Esophagus mucosa (tissue), 1 donor: ENCODE data around the gene ABCD3. TPM values are rescaled to one million over a fixed set of nuclear protein-coding genes. Genes with fewer than 3 reads are reported as not detected.
A peak's percentile ranks its signal among the peaks of the same experiment; 100 is the strongest.

Experiments
- ATAC-seq: fragments of 200-7000 bp; cut with Tn5 transposase; one replicate; pipeline ENCODE4 v1.9.1; 2020
- total RNA-seq: library from RNA; stranded (reverse); gene quantifications from one replicate; pipeline ENCODE4 v1.2.4, GENCODE V29; 2023
- donor health status: DM: yes; HTN: yes; CAD: no.

ABCD3 gene
- total RNA-seq, 1 donor from 2014 or later: 30.3 TPM

DNA sequence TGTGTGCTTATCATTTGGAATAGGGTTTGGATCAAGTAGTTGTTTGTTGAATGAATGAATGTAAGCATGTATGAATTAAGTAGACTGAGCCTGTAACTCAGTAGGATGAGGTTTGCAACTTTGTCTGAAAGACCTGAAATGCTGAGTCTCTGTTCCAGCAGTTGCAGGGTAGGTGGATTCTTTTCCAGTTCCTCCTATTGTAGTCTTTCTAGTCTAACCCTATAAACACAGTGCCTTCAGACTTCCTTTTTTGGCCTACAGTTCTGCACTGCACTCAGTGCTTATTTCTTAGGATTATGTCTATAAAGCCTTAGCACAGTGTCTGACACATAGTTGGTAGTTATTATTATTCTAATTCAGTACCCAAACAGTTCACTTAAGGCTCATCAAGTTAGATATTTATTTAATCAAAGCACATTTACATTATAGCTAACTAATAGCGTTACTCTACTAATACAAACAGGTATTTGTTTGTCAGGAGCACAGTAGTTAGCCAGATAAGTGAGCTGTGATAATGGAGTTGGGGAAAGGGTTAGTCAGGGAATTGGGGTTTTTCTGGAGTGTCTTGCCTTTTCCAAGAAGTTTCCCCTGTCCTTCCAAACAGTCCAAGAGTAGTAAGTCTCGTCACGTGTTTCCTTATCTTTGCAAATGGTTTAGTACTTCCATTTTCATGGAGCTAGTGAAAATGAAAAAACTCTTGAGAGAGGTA lies 45.0 kb downstream of the ABCD3 start:
- ATAC-seq: no peak

DNA sequence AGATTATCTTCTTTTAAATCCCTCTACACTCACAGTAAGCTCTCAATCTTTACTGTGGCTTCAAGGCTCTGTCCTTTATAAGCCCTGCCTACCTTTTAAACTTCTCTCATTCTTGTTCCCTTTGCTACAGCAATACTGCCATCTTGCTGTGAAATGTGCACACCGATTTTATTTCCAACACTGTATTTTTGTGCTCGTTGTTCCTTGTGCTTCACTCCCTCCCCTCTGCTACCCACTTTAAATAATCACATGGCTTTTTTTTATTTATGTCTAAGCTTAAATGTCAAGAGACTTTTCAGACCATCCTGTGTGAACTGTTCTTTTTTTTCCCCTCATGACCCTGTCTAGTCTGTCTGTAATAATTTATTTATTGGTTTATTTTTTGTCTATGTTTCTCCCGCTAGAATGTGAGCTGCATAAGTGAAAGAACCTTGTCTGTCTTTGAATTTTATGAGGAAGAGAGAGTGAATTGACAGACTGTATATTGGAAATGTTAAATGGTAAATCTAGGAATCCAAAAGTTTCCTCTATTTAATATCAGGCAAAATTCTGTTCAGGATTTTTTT lies 45.7 kb downstream of the ABCD3 start:
- ATAC-seq: peak; percentile 69

GRCh38 chr1:94468708-94469107 lies 50.5 kb downstream of the ABCD3 start:
- ATAC-seq: no peak

DNA sequence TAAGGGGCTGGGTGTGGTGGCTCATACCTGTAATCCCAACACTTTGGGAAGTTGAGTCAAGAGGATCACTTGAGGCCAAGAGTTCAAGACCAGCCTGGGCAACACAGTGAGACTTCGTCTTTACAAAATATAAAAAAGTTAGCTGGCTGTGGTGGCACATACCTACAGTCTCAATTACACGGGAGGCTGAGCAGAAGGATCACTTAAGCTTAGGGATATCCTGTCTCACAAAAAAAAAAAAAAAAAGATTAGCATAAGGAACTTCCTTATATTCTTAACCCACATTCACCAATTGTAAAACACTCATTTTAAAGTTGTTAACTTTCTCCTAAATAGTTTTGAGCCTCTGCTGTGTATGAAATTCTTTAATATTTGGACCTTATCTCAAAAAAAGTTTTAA lies 53.1 kb downstream of the ABCD3 start:
- ATAC-seq: peak; percentile 51

DNA sequence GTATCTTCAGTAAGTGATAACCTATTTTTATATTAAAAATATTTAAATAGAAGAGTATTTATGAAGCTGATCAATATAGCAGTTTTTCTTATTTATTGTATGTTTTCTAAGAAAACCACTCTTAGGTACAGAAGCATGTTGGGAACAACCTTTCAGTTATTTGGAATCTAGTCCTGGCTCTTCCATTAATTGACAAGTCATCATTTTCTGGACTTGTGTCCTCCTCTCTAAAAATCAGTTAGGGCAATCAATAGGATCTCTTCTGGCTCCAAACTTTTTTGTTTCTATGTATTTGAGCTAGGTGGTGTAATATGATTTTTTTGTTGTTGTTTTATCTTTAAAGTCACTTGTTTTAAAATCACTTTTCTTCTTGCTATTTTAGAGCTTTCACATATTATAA lies 57.0 kb downstream of the ABCD3 start:
- no peak for ATAC-seq

DNA sequence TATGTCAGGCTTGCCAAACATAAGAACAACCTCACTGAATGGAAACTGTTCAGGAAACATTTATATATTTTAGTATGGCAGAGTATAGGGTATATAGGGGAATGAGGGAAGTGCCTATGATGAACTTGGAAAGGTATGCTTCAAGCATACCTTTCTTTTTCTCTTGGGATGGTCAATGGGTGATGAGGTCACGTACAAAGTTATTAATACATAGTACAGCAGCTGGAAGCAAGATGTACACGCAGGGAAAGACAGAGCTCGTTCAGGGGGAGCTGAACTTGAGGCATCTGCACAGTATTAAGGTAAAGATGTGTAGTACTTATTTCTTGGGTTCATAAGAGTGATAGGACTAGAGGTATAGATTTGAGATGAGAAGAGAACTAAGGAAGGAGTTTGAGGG lies 61.5 kb downstream of the ABCD3 start:
- no peak for ATAC-seq

DNA sequence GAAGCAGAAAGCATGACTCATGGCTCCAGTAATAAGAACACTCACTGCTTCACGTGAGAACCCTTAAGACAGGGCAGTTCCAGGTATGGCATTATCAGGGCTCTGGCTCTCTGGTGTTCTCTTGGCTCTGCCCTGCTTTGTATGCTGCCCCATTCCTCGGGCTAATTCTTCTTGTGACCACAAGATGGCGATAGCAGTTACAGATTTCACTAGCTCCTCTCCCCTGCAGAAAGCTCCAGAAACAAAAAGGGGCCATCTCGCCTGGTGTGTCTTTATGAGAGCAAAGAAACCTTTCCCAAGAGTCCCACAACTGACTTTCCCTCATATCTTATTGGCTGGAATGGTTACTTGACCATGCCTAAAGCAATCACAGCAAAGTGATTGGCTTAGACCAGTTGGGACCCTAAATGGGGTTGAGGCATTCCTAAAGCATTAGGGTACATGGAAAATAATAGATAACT lies 63.3 kb downstream of the ABCD3 start:
- ATAC-seq: peak; percentile 96

- ATAC-seq: no peak
These were observed 68.8 kb downstream of the ABCD3 start for GRCh38 chr1:94486990-94487389.

GRCh38 chr1:94490556-94490955 lies 72.4 kb downstream of the ABCD3 start:
- ATAC-seq: no peak

DNA sequence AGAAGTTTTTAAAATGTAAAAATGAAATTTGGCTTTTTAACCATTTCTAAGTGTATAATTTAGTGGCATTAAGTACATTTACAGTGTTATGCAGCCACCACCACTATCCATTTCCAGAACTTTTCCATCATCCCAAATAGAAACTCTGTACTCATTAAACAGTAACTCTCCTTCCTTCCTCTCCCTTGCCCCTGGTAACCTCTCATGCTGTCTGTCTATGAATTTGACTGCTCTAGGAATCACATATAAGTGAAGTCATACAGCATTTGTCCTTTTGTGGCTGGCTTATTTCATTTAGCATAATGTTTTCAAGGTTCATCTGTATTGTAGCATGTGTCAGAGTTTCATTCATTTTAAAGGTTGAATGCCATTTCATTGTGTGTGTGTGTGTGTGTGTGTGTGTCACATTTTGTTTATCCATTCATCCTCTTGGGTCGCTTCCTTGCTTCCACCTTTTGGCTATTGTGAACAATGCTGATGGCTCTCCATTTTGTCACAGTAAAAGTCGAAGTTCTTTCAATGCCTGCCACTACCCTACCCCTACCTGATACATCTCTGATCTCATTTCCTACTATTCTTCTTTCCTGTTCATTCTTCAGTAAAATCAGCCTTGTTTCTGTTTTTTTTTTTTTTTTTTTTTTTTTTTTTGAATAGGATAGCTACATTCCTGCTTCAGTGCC lies 78.0 kb downstream of the ABCD3 start:
- ATAC-seq: no peak

- no peak for ATAC-seq
These were observed 83.2 kb downstream of the ABCD3 start for GRCh38 chr1:94501426-94501825.

DNA sequence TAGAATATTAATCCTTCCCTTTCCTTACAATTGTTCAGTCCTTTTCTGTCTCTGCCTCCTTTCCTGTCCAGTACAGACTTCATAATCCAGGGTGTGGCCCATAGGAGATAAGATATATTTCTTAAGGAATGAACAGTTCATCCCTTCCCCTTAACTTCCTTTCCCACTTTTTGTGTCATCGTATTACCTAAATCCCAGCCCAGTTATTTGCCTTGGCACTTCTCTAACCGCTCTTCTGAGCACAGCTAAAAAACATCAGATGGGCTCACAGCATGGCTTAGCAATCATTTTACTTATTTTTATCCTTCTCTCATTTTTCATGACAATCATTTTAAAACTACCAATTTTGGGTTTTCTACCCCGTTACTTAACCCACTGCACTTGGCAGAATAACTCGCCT lies 83.7 kb downstream of the ABCD3 start:
- no peak for ATAC-seq

GRCh38 chr1:94503153-94503552 lies 85.0 kb downstream of the ABCD3 start:
- ATAC-seq: no peak

DNA sequence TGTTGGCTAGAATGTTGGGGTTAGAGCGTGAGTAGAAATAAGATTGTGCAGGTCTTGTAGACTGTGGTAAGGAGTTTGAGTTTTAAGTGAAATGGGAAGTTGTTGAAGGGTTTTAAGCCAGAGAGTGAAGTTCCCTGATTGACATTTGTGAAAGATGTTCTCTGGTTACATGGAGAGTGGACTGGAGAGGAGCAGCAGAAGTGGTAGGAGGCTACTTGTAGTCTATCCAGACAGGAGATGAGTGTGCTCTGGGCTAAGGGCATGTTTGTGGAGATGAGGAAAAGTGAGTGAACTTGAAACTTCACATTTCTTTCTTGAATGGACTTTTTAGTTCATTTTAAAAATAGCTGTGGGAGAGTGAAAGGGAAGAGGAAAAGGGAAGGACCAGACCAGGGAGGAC lies 86.4 kb downstream of the ABCD3 start:
- no peak for ATAC-seq

- no peak for ATAC-seq
These were observed 94.6 kb downstream of the ABCD3 start for GRCh38 chr1:94512816-94513215.

GRCh38 chr1:94514095-94514727 lies 96.0 kb downstream of the ABCD3 start:
- no peak for ATAC-seq

- no peak for ATAC-seq
These were observed 97.2 kb downstream of the ABCD3 start for GRCh38 chr1:94515296-94515947.

DNA sequence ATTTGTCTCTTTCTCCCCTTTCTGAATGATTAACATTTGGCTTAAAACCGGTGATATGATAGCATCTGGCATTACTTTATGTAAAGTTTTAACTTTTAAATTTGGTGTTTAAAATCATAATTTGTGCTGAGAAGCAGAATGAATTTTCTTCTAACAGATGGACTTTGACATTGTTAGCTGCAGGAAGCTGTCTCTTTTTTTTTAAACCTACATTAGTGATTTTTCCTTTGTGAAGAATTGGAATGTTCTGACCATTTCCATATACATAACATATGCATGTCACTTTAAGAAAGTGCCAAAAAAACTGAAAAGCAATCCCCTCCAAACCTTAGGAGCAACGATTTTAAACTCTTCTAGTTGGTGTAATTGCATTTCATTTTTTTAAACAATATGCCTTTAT lies 101.2 kb downstream of the ABCD3 start:
- no peak for ATAC-seq

- ATAC-seq: no peak
These were observed 104.1 kb downstream of the ABCD3 start for GRCh38 chr1:94522304-94522703.

GRCh38 chr1:94524531-94524930 lies 106.3 kb downstream of the ABCD3 start:
- no peak for ATAC-seq

GRCh38 chr1:94526152-94526980 lies 108.2 kb downstream of the ABCD3 start:
- no peak for ATAC-seq

GRCh38 chr1:94527447-94528031 lies 109.3 kb downstream of the ABCD3 start:
- peak; percentile 16 for ATAC-seq
